ENCODE results near the gene TRAF2. TPM values are rescaled to one million over a fixed set of nuclear protein-coding genes. Genes with fewer than 3 reads are reported as not detected.

TRAF2 gene
- total RNA-seq, 1 experiment from 2014 or later: 61.9 TPM

DNA sequence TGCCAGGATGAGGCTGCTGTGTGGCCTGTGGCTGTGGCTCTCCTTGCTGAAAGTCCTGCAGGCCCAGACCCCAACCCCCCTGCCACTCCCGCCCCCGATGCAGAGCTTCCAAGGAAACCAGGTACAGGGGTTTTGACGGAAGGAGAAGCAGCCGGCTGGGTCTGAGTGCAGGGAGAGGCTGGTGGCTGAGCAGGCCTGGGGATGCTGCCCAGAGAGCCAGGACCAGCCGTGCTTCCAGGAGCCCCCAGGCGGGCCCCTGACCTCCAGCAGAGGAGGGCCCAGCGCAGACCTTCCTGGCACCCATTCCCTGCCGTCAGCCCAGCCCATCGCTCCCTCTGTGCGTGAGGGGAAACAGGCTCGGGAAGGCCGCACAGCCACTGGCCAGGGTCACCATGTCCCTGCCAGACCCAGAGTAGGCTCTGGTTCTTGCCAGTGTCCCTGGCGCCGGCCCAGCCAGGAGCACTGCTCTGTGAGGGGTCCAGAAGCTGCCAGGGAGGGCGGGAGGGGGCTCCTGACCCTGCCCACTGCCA, 66.1 kb downstream of the TRAF2 start:
- in situ Hi-C loops (cut with HindIII; ENCODE audit: low pct_unique_long_range_greater_than_20kb, low sequenced_read_pairs): no loop called here
- no peak for DNase-seq (ENCODE audit: low read depth)

DNA sequence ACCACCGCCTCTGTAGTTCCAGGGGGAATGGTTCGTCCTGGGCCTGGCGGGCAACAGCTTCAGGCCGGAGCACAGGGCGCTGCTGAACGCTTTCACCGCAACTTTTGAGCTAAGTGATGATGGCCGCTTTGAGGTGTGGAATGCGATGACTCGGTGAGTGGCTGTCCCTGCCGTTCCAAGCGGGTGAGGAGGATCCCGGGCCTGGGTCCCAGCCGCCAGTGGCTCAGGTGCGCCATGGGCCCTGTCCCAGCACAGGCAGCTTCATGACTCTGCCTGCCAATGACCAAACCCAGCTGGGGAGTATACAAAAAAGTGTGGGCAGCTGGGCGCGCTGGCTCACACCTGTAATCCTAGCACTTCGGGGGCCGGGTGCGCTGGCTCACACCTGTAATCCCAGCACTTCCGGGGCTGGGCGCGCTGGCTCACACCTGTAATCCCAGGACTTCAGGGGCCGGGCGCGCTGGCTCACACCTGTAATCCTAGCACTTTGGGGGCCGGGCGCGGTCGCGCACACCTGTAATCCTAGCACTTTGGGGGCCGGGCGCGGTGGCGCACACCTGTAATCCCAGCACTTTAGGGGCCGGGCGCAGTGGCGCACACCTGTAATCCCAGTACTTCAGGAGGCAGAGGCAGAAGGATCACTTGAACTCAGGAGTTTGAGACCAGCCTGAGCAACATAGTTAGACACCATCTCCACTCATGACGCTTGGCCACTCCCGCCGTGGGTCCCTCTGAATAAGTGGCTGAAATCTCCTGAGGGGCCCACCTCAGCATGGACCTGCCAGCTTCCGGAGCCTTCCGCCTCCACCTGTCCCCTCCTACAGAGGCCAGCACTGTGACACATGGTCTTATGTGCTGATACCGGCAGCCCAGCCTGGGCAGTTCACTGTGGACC, 66.8 kb downstream of the TRAF2 start:
- in situ Hi-C loops (cut with HindIII; ENCODE audit: low pct_unique_long_range_greater_than_20kb, low sequenced_read_pairs): no loop called here
- no peak for DNase-seq (ENCODE audit: low read depth)

DNA sequence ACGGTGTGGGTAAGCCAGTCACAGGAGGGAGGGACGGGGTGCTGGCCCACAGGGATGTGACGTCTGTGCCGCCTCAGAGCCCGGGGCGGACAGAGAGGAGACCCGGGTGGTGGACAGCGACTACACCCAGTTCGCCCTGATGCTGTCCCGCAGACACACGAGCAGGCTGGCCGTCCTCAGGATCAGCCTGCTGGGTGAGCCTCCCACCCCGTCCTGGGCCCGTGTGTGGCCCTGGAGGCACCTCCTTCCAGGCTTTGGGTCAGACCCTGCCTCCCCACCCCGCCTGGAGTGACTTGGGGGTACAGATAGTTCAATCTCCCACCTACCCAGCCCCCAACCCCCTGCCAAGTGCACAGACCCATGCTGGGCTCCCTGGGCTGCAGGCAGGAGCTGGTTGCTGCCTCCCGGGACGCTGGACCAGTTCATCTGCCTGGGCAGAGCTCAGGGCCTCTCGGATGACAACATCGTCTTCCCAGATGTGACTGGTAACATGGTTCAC, 67.5 kb downstream of the TRAF2 start:
- no peak for DNase-seq (ENCODE audit: low read depth)
- in situ Hi-C loops (cut with HindIII; ENCODE audit: low pct_unique_long_range_greater_than_20kb, low sequenced_read_pairs): no loop called here

DNA sequence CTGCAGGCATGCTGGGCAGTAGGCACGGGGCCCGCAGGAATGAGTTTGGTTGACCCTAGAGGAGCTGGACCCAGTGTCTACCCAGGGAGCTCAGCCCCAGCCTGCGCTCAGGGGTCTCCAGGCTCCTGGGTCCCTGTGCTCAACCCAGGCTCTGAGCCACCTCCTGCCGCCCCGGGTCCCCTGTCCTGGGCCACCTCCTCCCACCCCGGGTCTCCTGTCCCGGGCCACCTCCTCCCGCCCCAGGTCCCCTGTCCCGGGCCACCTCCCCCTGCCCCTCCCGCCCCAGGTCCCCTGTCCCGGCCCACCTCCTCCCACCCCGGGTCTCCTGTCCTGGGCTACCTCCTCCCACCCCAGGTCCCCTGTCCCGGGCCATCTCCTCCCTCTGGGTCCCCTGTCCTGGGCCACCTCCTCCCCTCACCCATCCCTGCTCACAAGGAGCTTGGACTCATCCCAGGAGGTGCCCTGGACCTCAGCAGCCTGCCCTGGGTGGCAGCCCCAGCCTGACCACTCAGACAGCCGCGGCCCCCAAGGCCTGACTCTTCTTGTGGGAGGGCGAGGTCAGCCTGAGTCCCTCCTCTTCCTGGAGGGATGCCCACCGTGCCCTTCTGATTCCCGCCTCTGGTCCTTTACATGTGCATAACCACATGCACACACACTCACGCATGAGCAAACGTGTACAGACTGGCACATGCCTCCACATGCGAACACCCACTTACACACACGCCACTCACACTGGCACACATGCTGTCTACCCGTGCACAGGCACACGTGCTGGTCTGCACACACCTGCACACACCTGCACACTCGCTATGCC, 68.2 kb downstream of the TRAF2 start:
- in situ Hi-C loops (cut with HindIII; ENCODE audit: low pct_unique_long_range_greater_than_20kb, low sequenced_read_pairs): no loop called here
- no peak for DNase-seq (ENCODE audit: low read depth)

DNA sequence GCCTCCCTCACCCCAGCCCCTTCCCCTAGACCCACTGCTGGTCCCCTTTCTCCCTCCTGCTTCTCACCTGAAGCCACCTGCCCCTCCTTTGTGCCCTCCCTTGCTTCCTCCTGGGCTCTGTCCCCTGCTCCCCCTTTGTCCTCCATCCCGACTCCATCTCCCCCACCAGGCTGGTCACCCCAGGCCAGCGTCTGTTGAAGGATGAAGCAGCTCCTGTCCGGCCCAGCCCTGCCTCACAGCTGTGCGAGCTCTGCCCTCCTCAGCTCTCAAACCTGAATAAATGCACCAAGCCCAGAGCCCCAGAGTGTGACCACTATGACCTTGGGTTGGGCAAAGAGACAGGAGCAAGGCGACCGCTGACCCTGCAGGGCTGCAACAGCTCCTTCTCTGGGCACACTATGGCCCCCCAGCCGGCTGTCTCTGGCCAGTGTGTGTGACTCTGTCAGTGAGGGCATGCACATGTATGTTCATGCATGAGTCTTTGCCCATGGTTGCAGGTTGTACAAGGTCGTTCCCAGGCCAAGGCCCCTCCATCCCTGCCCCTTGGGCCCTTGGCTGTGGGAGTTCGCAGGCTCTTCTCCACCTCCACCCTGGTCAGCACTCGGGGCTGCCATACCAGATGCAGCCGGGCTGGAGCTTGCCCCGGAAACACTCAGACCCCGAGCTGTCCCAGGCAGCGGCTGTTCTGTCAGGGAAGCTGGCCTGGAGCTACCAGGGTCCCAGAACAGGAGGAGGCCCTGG, 69.1 kb downstream of the TRAF2 start:
- in situ Hi-C loops (cut with HindIII; ENCODE audit: low pct_unique_long_range_greater_than_20kb, low sequenced_read_pairs): no loop called here
- no peak for DNase-seq (ENCODE audit: low read depth)

DNA sequence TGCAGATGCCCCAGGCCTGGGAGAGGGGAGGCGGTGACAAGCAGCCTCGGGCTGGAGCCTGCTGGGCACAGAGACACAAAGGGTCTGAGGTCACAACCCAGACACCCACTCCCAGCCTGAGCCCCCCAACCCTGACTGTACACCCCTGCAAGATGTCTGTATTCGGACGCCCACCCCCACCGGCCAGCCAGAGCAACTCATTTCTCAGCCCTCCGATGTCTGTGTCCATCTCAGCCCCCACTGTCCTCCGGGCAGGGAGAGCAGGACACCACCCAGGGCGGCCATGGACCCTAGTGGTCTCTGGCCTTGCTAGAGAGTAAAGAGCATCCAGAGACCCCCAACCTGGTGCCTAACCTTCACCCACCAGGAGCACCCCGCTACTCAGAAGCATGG, 69.6 kb downstream of the TRAF2 start:
- no peak for DNase-seq (ENCODE audit: low read depth)
- in situ Hi-C loops (cut with HindIII; ENCODE audit: low pct_unique_long_range_greater_than_20kb, low sequenced_read_pairs): no loop called here

DNA sequence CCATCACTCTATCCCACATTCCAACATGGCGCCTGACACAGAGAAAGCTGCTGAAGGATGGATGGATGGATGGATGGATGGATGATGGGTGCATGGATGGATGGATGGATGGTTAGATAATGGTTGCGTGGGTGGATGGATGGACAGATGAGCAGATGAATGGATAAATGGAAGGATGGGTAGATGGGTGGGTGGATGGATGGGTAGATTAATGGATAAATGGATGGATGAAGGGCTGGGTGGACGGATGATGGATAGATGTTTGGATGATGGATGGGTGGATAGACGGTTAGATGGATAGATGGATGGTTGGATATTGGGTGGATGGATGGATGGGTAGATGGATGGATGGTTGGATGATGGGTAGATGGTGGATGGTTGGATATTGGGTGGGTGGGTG, 70.3 kb downstream of the TRAF2 start:
- in situ Hi-C loops (cut with HindIII; ENCODE audit: low pct_unique_long_range_greater_than_20kb, low sequenced_read_pairs): no loop called here
- DNase-seq (ENCODE audit: low read depth): no peak

DNA sequence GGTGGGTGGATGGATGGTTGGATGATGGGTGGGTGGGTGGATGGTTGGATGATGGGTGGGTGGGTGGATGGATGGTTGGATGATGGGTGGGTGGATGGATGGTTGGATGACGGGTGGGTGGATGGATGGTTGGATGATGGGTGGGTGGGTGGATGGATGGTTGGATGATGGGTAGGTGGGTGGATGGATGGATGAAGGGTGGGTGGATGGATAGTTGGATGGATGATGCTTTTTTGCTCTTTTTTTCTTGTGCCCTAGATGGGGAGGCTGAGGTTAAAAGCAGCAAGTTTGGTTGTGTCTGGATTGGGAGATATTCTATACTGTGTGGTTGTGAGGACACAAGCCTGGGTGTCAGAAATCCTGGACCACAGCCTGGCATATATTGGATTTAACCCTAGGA, 71.1 kb downstream of the TRAF2 start:
- DNase-seq (ENCODE audit: low read depth): no peak
- in situ Hi-C loops (cut with HindIII; ENCODE audit: low pct_unique_long_range_greater_than_20kb, low sequenced_read_pairs): no loop called here

DNA sequence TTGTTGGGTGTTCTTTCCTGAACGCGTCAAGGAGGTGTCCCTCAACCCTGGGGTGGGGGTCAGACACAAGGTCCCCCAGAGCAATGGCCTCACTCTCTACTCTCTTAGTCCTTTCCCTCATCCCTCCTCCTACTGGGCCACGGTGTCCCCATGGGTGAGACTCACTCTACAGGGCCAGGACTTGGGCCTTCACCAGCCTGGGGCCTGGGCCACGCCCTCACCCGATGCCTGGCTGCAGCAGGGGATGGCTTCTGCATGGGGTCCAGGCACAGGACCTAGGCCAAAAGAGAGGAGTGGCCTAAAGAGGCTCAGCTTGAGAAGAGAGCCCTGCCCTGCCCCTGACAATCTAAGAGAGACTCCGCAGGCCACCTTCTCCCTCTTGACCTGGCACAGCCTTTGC, 71.6 kb downstream of the TRAF2 start:
- no peak for DNase-seq (ENCODE audit: low read depth)

DNA sequence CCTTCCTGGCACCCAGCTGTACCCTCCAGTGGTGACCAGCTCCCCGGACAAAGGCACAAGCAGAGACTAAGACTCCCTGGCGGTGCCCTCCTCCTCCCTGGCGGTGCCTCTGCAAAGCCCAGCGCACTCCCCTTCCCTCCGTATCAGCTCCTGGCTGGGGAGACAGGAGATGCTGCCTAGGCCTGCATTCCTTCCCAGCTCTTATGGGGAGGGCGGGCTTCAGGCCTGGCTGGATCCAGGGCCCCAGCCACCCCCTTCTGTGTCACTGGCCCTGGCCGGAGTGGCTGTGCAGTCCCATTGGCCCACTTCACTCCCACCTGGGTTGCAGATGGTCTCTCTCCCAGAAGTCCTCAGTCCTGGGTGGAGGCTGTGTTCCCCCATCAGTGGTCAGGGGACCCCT, 72.2 kb downstream of the TRAF2 start:
- no peak for DNase-seq (ENCODE audit: low read depth)
- in situ Hi-C loops (cut with HindIII; ENCODE audit: low pct_unique_long_range_greater_than_20kb, low sequenced_read_pairs): no loop called here

More for the DNA sequence above, 71.6 kb downstream of the TRAF2 start:
- in situ Hi-C loops (cut with HindIII; ENCODE audit: low pct_unique_long_range_greater_than_20kb, low sequenced_read_pairs): no loop called here

DNA sequence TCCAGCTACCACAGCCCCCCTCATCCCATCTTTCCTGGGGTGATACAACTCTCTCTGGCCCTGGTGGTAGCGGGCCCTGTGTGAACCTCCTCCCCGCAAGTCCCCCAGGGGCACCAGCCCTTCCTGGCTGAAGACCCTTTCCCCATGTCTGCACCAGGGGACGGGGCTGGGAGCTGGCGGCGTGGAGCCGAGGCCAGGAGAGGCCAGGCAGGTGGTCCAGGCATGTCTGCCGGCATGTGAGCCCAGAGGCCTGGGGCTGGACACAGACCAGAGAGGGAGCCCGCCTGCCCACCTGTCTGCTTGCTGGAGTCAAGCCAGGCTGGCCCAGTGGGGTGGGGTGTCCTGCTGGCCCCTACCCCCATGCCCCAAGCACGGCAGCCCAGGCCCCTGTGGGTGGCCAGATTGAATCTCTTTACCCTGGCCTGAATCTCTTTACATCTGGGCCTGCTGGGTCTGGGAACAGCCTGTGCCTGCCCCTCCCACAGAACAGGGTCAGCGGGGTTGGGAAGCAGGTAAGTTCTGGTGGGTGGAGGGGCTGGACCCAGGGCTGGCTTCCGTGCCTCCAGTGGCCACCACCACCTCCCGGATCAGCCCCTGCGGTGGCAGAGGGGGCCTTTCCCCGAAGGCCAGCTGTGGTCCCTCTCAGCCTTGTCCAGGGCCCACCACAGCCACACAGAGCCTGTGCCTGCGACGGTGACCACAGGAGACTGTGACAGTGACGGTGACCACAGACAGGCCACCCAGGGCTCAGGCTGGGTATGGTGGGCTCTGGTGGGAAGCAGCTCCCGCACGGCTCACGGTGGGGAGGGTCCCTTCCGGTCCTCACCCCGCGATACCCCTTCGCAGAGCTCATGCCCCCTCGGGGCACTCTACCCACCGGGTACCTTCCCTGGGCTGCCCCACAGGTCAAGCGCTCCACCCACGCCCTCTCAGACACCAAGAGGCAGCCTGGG, 72.9 kb downstream of the TRAF2 start:
- DNase-seq (ENCODE audit: low read depth): no peak
- in situ Hi-C loops (cut with HindIII; ENCODE audit: low pct_unique_long_range_greater_than_20kb, low sequenced_read_pairs): no loop called here

DNA sequence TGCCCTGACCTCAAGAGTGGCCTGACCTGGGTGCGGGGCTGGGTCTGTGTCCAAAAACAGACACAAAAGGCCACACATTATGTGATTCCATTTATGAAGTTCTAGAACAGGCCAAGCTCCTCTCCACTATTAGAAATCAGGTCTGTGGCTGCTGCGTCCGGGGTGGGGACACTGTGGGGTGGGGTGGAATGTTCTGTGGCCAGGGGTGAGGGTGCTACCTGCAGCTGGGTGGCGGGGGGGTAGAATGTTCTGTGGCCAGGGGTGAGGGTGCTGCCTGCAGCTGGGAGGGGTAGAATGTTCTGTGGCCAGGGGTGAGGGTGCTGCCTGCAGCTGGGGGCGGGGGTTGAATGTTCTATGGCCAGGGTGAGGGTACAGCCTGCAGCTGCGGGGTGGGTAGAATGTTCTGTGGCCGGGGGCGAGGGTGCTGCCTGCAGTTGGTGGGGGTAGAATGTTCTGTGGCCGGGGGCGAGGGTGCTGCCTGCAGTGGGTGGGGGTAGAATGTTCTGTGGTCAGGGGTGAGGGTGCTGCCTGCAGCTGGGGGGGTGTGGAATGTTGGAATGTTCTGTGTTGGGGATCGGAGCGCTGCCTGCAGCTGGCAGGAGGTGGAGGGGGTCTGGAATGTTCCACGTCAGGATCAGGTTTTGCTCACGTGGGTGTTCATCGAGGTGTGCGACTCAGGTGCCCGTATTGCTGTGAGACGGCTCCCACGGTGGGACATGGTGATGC, 74.1 kb downstream of the TRAF2 start:
- no peak for DNase-seq (ENCODE audit: low read depth)
- in situ Hi-C loops (cut with HindIII; ENCODE audit: low pct_unique_long_range_greater_than_20kb, low sequenced_read_pairs): no loop called here

DNA sequence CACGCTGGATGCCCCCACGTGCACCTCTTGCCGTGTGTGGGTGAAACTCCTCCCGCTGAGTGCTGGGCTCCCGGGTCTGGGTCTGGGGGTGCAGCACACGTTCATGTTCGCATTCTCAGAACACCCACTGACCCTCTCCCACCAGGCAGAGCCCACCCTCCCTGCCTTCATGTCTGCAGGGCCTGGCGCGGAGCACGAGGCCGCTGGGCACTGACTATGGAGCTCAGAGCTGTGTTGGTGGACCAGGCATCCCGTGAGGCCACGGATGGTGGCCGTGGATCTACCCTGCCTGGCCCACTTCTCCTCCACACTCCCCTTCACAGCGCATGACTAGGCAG, 74.6 kb downstream of the TRAF2 start:
- in situ Hi-C loops (cut with HindIII; ENCODE audit: low pct_unique_long_range_greater_than_20kb, low sequenced_read_pairs): no loop called here
- no peak for DNase-seq (ENCODE audit: low read depth)

DNA sequence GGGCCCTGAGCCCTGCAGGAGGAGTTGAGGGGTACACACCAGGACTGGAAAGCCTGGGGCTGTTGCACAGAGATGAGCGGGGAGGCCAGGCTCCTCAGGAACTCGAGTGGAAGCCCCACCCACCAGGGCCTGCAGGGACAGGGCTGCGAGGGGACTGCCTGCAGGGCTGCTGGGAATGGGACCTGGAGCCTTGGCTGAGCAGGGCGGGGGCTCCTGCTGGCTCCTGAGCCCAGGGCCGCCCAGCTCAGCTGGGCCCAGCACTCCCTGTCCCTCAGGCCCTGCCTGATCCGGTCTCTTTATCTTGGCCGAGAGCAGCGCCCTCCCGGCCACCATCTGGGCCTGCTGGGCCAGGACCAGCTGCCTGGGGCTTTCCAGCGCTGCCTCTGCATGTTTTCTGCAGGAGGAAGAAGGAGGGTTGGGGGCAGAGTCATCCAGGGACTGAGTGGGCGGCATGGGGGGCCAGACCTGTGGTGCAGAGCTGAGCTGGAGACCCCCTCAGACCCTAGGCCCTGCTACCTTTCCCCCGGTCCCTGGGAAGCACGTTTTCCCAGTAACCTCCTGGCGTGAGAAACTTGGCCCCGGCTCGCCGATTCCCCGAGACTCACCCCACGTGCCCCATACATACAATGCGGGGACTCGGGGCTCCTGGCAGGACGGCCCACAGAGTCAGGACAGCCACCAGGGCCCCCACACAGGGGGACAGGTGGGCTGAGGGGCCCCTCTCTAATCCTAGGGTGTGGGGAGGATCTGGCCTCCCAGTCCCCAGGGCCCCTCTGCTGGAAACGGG, 75.2 kb downstream of the TRAF2 start:
- in situ Hi-C loops (cut with HindIII; ENCODE audit: low pct_unique_long_range_greater_than_20kb, low sequenced_read_pairs): no loop called here

DNA sequence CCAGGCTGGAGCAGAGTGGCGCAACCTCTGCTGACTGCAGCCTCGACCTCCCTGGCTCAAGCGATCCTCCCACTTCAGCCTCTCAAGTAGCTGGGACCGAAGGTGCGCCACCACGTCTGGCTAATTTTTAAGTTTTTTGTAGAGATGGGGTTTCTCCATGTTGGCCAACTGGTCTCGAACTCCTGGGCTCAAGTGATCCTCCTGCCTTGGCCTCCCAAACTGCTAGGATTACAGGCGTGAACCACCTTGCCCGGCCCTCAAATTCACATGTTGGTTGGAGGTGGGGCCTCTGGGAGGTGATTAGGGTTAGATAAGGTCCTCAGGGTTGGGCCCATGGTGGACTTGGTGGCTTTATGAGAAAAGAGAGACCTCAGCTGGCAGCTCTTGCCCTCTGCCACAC, 75.8 kb downstream of the TRAF2 start:
- in situ Hi-C loops (cut with HindIII; ENCODE audit: low pct_unique_long_range_greater_than_20kb, low sequenced_read_pairs): no loop called here
- DNase-seq (ENCODE audit: low read depth): no peak

More for the DNA sequence above, 75.2 kb downstream of the TRAF2 start:
- DNase-seq (ENCODE audit: low read depth): no peak

DNA sequence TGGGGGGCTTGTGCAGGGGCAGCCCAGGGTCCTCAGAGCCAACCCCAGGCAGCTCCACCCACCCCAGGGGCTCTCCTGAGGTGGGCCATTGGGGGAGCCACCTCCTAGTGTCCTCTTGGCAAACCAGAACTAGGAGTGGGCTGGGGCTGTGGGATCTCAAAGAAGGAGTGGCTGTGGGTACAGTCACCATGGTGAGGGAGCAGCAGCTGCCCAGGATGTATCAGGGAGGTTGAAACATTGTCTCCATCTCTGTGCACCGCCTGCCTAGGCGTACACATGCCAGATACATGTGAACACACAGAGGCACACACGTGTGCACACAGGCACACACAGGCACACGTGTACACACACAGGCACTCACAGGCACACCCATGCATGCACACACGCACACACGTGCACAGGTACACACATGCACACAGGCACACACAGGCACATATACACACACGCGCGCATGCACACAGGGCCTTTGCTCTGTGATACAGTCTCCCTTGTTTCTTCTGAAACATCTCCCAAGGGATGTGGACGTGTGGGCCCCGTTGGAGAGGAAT, 76.5 kb downstream of the TRAF2 start:
- DNase-seq (ENCODE audit: low read depth): no peak
- in situ Hi-C loops (cut with HindIII; ENCODE audit: low pct_unique_long_range_greater_than_20kb, low sequenced_read_pairs): no loop called here
